HL-60 (cell line): ENCODE measurements around the gene ZDHHC16.

Source experiments
- DNase-seq, 2 experiments: peaks; one replicate each; pipeline ENCODE4 v3.0.0-alpha.2; 2010 to 2020; ENCODE audit warnings: low read depth in 1 of 2, low spot score in 1 of 2
- H3K27ac ChIP-seq: fragments of 250-450 bp; sonication (Bioruptor Pico); replicated peaks from 2 replicates; pipeline ENCODE4 v1.5.1; 2020; ENCODE audit warnings: mild to moderate bottlenecking, moderate library complexity
- H3K27me3 ChIP-seq: fragments of 250-450 bp; sonication (Bioruptor Pico); 2 replicates; pipeline ENCODE4 v1.5.1; 2021; ENCODE audit warnings: mild to moderate bottlenecking, moderate library complexity; ENCODE audit not compliant: insufficient read depth, poor library complexity, severe bottlenecking
- H3K4me3 ChIP-seq: replicated peaks from 2 replicates; pipeline ENCODE4 v1.5.1; 2011; ENCODE audit warnings: mild to moderate bottlenecking, control low read depth, low read length; ENCODE audit not compliant: insufficient read depth
- CTCF ChIP-seq: IDR thresholded peaks from one replicate; pipeline ENCODE4 v1.5.1; 2011; ENCODE audit warnings: low read length, control low read depth, inconsistent platforms; ENCODE audit not compliant: insufficient read depth
- GABPA ChIP-seq: IDR thresholded peaks from 2 replicates; pipeline ENCODE4 v1.6.1; 2012; ENCODE audit warnings: low read depth
- POLR2AphosphoS5 ChIP-seq: IDR thresholded peaks from 2 replicates; pipeline ENCODE4 v1.6.1; 2012; ENCODE audit warnings: low read depth
- REST ChIP-seq: IDR thresholded peaks from 2 replicates; pipeline ENCODE4 v1.6.1; 2012; ENCODE audit warnings: low read depth; ENCODE audit not compliant: insufficient replicate concordance
- SPI1 ChIP-seq: IDR thresholded peaks from 2 replicates; pipeline ENCODE4 v1.6.1; 2012; ENCODE audit warnings: low read depth, mild to moderate bottlenecking, borderline replicate concordance

Gene ZDHHC16

GRCh38 chr10:97497572-97498075 is 51.6 kb downstream of the ZDHHC16 start:
- peak overlapping the region; percentile 85 for H3K27ac ChIP-seq
- DNase-seq: peak; percentile 79 to 89

GRCh38 chr10:97498076-97498840 is 52.3 kb downstream of the ZDHHC16 start, which contains the start of gene MMS19:
TSS of gene MMS19 (minus strand) at chr10:97498422. CDS start at chr10:97498384, 38 bp downstream.
- H3K27ac ChIP-seq: peak within 1 kb of the TSS; percentile 85
- TF ChIP-seq CTCF (no peak), REST (peak; percentile 65)

More at GRCh38 chr10:97497572-97498075, 51.6 kb downstream of the ZDHHC16 start:
- no peaks in the 10 kb centered on the region for H3K27me3 ChIP-seq
- peak overlapping the region; percentile 95 for H3K4me3 ChIP-seq
- TF ChIP-seq SPI1 (no peak), REST (no peak), CTCF (no peak), GABPA (no peak), POLR2AphosphoS5 (peak; percentile 92)

GRCh38 chr10:97498841-97499560 is 53.0 kb downstream of the ZDHHC16 start, which contains the start of gene UBTD1:
TSS of gene UBTD1 (plus strand) at chr10:97498924. CDS start at chr10:97499204, 280 bp downstream.
- Histone ChIP-seq H3K27me3 (no peaks in the 10 kb centered on the region), H3K27ac (peak within 1 kb of the TSS; percentile 85), H3K4me3 (peak within 1 kb of the TSS; percentile 95)
- 0 out of 2 replicates have a peak, but pooled peaks have one; percentile 20 for TF ChIP-seq SPI1
- TF ChIP-seq GABPA: no peak
- no peak for DNase-seq

More at GRCh38 chr10:97498076-97498840, 52.3 kb downstream of the ZDHHC16 start, which contains the start of gene MMS19:
- Histone ChIP-seq H3K27me3 (no peaks in the 10 kb centered on the region), H3K4me3 (peak within 1 kb of the TSS; percentile 95)
- peak; percentile 84 to 99 for DNase-seq
